Stimulated activated CD8-positive, alpha-beta memory T cell treated with anti-CD3 and anti-CD28 coated beads, Interleukin-4, amount 100 ng/mL, for 1 hour (primary cell): ENCODE data around the gene DNAJC4.

ENCODE experiments used
- DNase-seq, 2 donors: peaks; one replicate each; pipeline ENCODE4 v3.0.0-alpha.2; 2020; ENCODE audit warnings: low read depth in 2 of 2, low spot score in 1 of 2

DNAJC4 gene

DNA sequence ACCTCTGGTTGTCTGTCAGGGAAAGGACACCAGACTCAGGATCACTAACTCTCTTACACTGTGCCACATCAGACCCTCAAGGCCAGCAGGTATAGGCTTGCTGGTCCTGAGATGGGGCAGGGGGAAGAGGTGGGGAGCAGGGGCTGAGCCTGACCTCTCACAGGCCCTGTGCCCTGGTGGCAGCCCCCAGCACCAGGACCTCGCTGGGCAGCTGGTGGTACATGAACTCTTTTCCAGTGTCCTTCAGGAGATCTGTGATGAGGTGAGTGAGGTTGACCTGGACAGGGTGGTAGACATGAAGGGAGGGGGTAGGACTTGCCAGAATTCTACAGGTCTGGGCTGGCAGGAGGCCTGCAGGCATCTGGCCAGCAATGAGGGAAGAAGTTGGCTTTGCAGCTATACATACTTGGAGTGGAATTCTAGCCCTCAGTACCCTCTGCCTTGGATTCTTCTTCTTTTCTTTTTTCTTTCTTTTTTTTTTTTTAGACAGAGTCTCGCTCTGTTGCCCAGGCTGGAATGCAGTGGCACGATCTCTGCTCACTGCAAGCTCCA is 2.9 kb upstream of the DNAJC4 start:
- no peak for DNase-seq

GRCh38 chr11:64229090-64229743 is 1.1 kb upstream of the DNAJC4 start:
- DNase-seq, result no peak

DNA sequence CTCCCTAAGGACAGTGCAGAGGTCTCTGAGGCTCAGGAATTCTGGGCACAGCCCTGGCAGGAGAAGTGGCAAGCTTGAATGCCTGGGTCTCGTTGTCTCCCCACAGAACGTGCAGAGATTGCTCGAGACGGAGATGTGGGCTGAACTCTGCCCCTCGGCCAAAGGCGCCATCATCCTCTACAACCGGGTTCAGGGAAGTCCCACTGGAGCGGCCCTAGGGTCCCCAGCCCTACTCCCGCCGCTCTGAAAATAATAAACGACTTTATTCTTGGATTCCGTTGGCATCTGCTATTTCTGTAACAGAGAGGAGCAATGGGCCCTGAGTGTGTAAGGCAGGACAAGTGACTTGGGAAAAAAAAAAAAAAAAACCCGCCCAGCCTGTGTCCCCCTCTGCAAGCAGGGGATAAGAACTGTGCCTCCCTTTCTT is 591 bp upstream of the DNAJC4 start:
- no peak for DNase-seq

DNA sequence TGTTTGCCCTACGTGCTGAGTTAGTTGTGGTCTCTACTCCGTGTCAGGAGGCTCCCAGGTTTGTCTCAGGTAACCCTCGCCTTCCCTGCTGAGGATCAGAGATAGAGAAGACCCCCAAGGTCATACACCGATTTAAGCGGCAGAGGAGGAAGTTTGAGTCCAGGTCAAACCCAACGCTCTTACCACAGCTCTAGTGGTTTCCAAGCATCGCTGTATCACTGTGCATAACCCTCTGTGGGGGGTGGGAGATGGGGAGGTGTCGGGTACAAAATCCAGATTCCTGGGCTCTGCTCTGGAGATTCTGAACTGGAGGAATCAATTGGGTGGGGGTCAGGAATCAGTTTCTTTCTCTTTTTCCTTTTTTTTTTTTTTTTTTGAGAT is 627 bp downstream of the DNAJC4 start:
- no peak for DNase-seq

- DNase-seq, result no peak
Measured at GRCh38 chr11:64231546-64231945, 1.2 kb downstream of the DNAJC4 start.

- no peak for DNase-seq
Measured at GRCh38 chr11:64232182-64232966, 2.0 kb downstream of the DNAJC4 start.

DNA sequence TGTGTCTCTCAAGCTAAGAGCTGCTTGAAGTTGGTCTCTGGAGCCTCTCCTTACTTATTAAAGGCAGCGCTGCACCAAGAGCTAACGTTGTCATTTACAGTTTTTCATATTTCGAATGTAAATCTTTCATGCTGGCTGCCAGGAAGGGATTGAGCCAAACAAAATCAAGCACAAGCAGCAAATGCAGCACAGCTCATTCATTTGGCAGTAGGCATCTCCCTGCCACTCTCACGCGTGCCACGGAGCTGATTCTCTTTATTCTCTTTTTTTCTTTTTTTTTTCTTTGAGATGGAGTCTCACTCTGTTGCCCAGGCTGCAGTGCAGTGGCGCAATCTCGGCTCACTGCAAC is 2.6 kb downstream of the DNAJC4 start:
- DNase-seq, result no peak

- peak in 1 of 2 donors; percentile 58 for DNase-seq
Measured at GRCh38 chr11:64233913-64234586, 3.7 kb downstream of the DNAJC4 start, which contains the start of gene VEGFB. Gene VEGFB (plus strand): TSS chr11:64234584. CDS start chr11:64234834, 250 bp downstream.

DNA sequence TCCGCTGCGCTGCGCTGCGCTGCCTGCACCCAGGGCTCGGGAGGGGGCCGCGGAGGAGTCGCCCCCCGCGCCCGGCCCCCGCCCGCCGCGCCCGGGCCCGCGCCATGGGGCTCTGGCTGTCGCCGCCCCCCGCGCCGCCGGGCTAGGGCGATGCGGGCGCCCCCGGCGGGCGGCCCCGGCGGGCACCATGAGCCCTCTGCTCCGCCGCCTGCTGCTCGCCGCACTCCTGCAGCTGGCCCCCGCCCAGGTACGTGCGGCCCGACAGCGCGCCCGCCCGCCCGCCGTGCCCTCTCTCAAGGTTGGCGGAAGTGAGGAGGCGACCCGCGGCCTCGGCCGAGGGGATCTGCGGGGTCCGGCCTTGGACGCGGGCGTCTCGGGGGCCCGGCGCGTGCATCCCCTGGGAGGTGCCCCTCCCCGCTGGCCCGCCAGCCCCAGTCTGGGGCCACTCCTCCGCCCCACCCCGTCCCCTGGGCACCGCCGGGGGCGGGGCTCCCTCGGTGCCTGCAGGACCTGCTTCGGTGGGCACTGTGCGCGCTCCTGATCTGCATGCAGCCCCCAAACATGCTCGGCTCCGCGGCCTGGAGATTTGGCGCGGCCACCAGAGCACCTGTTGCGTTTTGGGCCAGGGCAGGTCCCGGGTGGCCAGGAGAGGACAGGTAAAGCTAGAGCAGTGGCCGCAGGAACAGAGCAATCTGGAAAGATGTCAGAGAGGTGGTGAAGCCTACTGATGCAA is 4.5 kb downstream of the DNAJC4 start:
- no peak for DNase-seq

DNA sequence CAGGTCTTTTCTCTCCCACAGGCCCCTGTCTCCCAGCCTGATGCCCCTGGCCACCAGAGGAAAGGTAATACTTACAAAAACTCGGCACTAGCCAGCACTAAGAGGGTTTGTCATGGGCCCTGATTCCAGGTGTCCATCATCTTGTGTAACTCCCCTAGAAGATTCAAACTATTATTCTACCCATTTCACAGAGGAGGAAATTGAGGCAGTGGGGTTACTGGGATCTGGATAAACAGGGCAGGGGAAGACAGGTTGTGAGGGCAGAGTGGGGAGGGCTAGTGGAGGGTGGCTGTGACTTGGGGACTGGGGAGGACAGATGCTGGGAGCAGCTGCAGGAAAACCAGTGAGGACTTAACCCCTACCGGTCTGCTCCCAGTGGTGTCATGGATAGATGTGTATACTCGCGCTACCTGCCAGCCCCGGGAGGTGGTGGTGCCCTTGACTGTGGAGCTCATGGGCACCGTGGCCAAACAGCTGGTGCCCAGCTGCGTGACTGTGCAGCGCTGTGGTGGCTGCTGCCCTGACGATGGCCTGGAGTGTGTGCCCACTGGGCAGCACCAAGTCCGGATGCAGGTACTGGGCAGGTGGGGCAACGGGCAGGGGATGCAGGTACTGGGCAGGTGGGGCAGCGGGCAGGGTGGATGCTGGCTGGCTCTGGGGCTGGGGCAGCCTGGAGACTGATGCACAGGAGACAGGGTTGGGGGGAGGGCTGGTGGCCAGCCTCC is 5.3 kb downstream of the DNAJC4 start:
- DNase-seq, result no peak

GRCh38 chr11:64237484-64237951 is 7.2 kb downstream of the DNAJC4 start:
- no peak for DNase-seq

GRCh38 chr11:64238076-64238475 is 7.7 kb downstream of the DNAJC4 start:
- DNase-seq, result no peak

- DNase-seq, result no peak
Measured at GRCh38 chr11:64238999-64239398, 8.7 kb downstream of the DNAJC4 start.

GRCh38 chr11:64239662-64240434 is 9.5 kb downstream of the DNAJC4 start:
- DNase-seq, result no peak

DNA sequence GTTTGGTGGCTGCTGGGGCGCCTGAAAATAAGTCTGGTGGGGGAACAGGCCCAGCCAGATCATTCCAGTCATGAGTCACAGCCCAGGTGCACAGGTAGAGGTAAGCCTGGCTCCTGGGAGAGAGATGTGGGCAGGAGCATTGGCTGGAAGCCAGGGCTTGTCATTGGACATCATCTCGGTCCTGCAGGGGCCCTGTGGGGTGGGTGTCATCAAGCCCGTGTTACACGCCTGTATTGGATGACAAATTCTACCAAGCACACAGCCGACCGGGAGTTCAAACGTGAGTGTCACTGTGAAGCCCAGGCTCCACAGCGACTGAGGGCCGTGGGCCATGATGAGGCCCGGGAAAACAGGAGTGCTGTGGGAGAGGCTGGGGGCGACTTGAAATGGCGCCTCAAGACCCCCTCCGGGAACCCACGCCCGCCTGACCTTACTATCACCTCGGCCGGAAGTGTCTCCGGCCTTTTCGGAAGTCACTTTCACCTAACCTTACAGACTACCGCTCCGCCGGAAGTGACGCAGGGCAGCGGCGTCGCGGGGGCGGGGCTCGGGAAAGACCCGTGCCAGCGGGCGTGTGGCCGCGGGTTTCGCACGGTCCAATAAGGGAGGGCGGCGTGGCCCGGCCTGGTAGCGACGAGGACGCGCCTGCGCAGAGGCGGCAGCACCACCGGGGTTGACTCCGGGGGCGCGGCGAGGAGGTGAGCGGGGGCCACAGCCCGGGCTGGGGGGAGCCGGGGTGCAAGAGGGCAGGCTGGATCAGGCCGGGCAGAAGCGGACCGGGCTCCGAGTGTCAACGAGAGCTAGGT is 10.3 kb downstream of the DNAJC4 start, which contains the start of gene FKBP2:
Gene FKBP2 (plus strand): TSS at position 661 of the 806 bp plus-strand sequence. CDS start 1,293 bp downstream, outside the sequence.
- peak; percentile 95 to 97 for DNase-seq

DNA sequence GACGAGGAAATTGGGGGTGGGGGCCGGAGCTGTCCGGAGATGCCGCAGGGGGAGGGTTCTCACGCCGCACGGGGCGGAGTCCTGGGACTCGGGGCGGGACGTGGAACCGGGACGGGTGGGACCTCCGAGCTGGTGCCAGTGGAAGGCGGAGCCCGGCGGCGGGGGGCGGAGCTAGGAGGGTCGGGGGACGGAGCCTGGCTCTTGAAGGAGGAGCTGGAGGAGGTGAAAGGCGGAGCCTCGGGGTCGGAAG is 10.8 kb downstream of the DNAJC4 start:
- DNase-seq, result peak; percentile 97 to 99

GRCh38 chr11:64241491-64242374 is 11.4 kb downstream of the DNAJC4 start:
- DNase-seq, result no peak
